OCI-LY1 (cell line): ENCODE measurements around the gene LRMDA.

Experiments
- H2AFZ ChIP-seq: fragments of 200-600 bp; sonication (generic), shearing (Covaris generic); 2 replicates; pipeline ENCODE4 v1.6.0; 2014; ENCODE audit warnings: antibody characterized with exemption, mild to moderate bottlenecking, low read length
- H3F3A ChIP-seq: fragments of 200-600 bp; sonication (generic), shearing (Covaris generic); 2 replicates; pipeline ENCODE4 v1.6.0; 2014; ENCODE audit warnings: mild to moderate bottlenecking, antibody characterized with exemption, low read length, moderate library complexity; ENCODE audit not compliant: insufficient read depth
- H3K27ac ChIP-seq: fragments of 200-600 bp; sonication (generic); 2 replicates; pipeline ENCODE4 v1.5.1; 2014; ENCODE audit warnings: low read length, mixed run types, mild to moderate bottlenecking, low read depth; ENCODE audit not compliant: poor library complexity, severe bottlenecking
- H3K27me3 ChIP-seq: fragments of 200-600 bp; sonication (generic); 2 replicates; pipeline ENCODE4 v1.6.0; 2014; ENCODE audit warnings: antibody characterized with exemption, mild to moderate bottlenecking, low read length, moderate library complexity; ENCODE audit not compliant: insufficient read depth
- H3K36me3 ChIP-seq: fragments of 200-600 bp; sonication (generic); 2 replicates; pipeline ENCODE4 v1.6.1; 2014; ENCODE audit warnings: mild to moderate bottlenecking, antibody characterized with exemption, low read length, moderate library complexity, mixed read lengths; ENCODE audit not compliant: insufficient read depth
- H3K4me1 ChIP-seq: fragments of 200-600 bp; sonication (generic); 2 replicates; pipeline ENCODE4 v1.5.1; 2014; ENCODE audit warnings: mild to moderate bottlenecking, low read length, moderate library complexity; ENCODE audit not compliant: insufficient read depth, severe bottlenecking
- H3K4me2 ChIP-seq: fragments of 200-600 bp; sonication (generic), shearing (Covaris generic); 2 replicates; pipeline ENCODE4 v1.6.1; 2014; ENCODE audit warnings: low read length
- H3K4me3 ChIP-seq: fragments of 200-600 bp; sonication (generic); 2 replicates; pipeline ENCODE4 v1.5.1; 2014; ENCODE audit warnings: low read length, low read depth, mild to moderate bottlenecking, mixed read lengths; ENCODE audit not compliant: poor library complexity, severe bottlenecking
- H3K79me2 ChIP-seq: fragments of 200-600 bp; shearing (Covaris generic); 2 replicates; pipeline ENCODE4 v1.6.1; 2016; ENCODE audit warnings: mixed run types, low read length, mixed read lengths; ENCODE audit not compliant: insufficient read depth
- H3K9ac ChIP-seq: fragments of 200-600 bp; sonication (generic), shearing (Covaris generic); 2 replicates; pipeline ENCODE4 v1.6.1; 2014; ENCODE audit warnings: mild to moderate bottlenecking, low read length, mixed read lengths
- H3K9me2 ChIP-seq: fragments of 200-600 bp; sonication (generic), shearing (Covaris generic); 2 replicates; pipeline ENCODE4 v1.6.1; 2014; ENCODE audit warnings: low read depth, mild to moderate bottlenecking, low read length, mixed read lengths
- H3K9me3 ChIP-seq: fragments of 200-600 bp; shearing (Covaris generic); 2 replicates; pipeline ENCODE4 v1.6.1; 2014; ENCODE audit warnings: low read length, mixed read lengths
- H4K20me1 ChIP-seq: fragments of 200-600 bp; sonication (generic), shearing (Covaris generic); 2 replicates; pipeline ENCODE4 v1.6.0; 2016; ENCODE audit warnings: mild to moderate bottlenecking, low read length; ENCODE audit not compliant: insufficient read depth
- CTCF ChIP-seq: fragments of 200-600 bp; sonication (generic), shearing (Covaris generic); IDR thresholded peaks from 2 replicates; pipeline ENCODE4 v1.5.1; 2017; ENCODE audit warnings: mild to moderate bottlenecking, antibody characterized with exemption, low read length, moderate library complexity, mixed read lengths
- EZH2 ChIP-seq: fragments of 200-600 bp; sonication (generic), shearing (Covaris generic); IDR thresholded peaks from 2 replicates; pipeline ENCODE4 v1.8.0; 2017; ENCODE audit warnings: borderline replicate concordance, mixed run types, mild to moderate bottlenecking, antibody characterized with exemption, low read length, moderate library complexity, mixed read lengths

LRMDA gene

GRCh38 chr10:75511011-75511410, 79.6 kb downstream of the LRMDA start:
- Histone ChIP-seq H3K27me3 (no peaks in the 10 kb centered on the region), H3K27ac (no peak overlapping the region), H3K4me3 (no peak overlapping the region), H4K20me1 (no peaks in the 10 kb centered on the region), H3K9me2 (no peaks in the 10 kb centered on the region), H3K4me1 (no peaks in the 10 kb centered on the region), H3F3A (no peaks in the 10 kb centered on the region), H3K79me2 (no peaks in the 10 kb centered on the region), H3K9ac (no peak overlapping the region), H2AFZ (no peak overlapping the region), H3K36me3 (no peaks in the 10 kb centered on the region), H3K9me3 (no peaks in the 10 kb centered on the region), H3K4me2 (no peak overlapping the region)
- TF ChIP-seq EZH2 (no peak), CTCF (no peak)

GRCh38 chr10:75512203-75512933, 80.9 kb downstream of the LRMDA start:
- H3K4me3 ChIP-seq = no peak overlapping the region
- H3K27ac ChIP-seq = no peak overlapping the region
- H3K4me2 ChIP-seq = no peak overlapping the region
- no peaks in the 10 kb centered on the region for H4K20me1 ChIP-seq
- no peaks in the 10 kb centered on the region for H3K79me2 ChIP-seq
- H3K9me2 ChIP-seq = no peaks in the 10 kb centered on the region
- H3K36me3 ChIP-seq = no peaks in the 10 kb centered on the region
- no peaks in the 10 kb centered on the region for H3K27me3 ChIP-seq
- H3K4me1 ChIP-seq = no peaks in the 10 kb centered on the region
- no peaks in the 10 kb centered on the region for H3K9me3 ChIP-seq
- no peak overlapping the region for H3K9ac ChIP-seq
- H2AFZ ChIP-seq = no peak overlapping the region
- no peaks in the 10 kb centered on the region for H3F3A ChIP-seq
- TF ChIP-seq CTCF (no peak), EZH2 (no peak)

- no peak overlapping the region for H3K4me2 ChIP-seq
- H3K4me1 ChIP-seq = no peaks in the 10 kb centered on the region
- no peak overlapping the region for H3K27ac ChIP-seq
- H3F3A ChIP-seq = no peaks in the 10 kb centered on the region
- no peaks in the 10 kb centered on the region for H3K79me2 ChIP-seq
- no peaks in the 10 kb centered on the region for H3K9me3 ChIP-seq
- TF ChIP-seq CTCF (no peak), EZH2 (no peak)
- no peak overlapping the region for H3K9ac ChIP-seq
- no peak overlapping the region for H3K4me3 ChIP-seq
- no peaks in the 10 kb centered on the region for H3K9me2 ChIP-seq
- H2AFZ ChIP-seq = no peak overlapping the region
- H3K36me3 ChIP-seq = no peaks in the 10 kb centered on the region
- no peaks in the 10 kb centered on the region for H3K27me3 ChIP-seq
- no peaks in the 10 kb centered on the region for H4K20me1 ChIP-seq
These were observed 82.0 kb downstream of the LRMDA start for GRCh38 chr10:75513292-75513885.
